Endothelial cell of umbilical vein (primary cell): ENCODE measurements around the gene EEIG1. TPM values are rescaled to one million over a fixed set of nuclear protein-coding genes. Genes with fewer than 3 reads are reported as not detected.

Experiments used
- BruUV-seq: library from RNA; stranded (reverse); fragments of 400-500 nt; replicated peaks from 2 replicates; lab custom pipeline; 2021; lab: Mats Ljungman, UMichigan
- CTCF ChIA-PET: fragments of 300-600, 350-600 bp; sonication (Branson Sonifier 250); formaldehyde crosslinking; loops from one replicate; lab custom pipeline; 2021; ENCODE audit warnings: antibody characterized with exemption, inconsistent platforms; lab: Charles Lee
- POLR2A ChIA-PET: fragments of 300-600, 350-600 bp; sonication (Branson Sonifier 250); formaldehyde crosslinking; loops from one replicate; lab custom pipeline; 2021; ENCODE audit warnings: antibody characterized with exemption, inconsistent platforms; lab: Charles Lee
- DNase-seq: peaks from one replicate; pipeline ENCODE4 v3.0.0-alpha.2; 2011; ENCODE audit warnings: low read depth, low spot score
- FAIRE-seq: peaks from 2 replicates; lab custom pipeline; 2011; peaks lifted over from hg19 to GRCh38; lab: Jason Lieb, UNC
- H2AFZ ChIP-seq: 2 replicates; pipeline ENCODE4 v1.6.0; 2012; ENCODE audit warnings: low read depth, low read length, control low read depth, inconsistent platforms
- H3K27ac ChIP-seq: 2 replicates; pipeline ENCODE4 v1.5.1; 2011; ENCODE audit warnings: low read depth, mild to moderate bottlenecking, control low read depth, low read length, moderate library complexity; ENCODE audit not compliant: insufficient read depth
- H3K27me3 ChIP-seq, 2 experiments: 2 replicates each; pipeline versions ENCODE4 v1.6.0 to v1.6.1; 2011; ENCODE audit warnings: low read length in 2 of 2, mixed read lengths in 1 of 2; ENCODE audit not compliant: control insufficient read depth in 2 of 2, insufficient read depth in 2 of 2
- H3K36me3 ChIP-seq, 2 experiments: 2 replicates in 1 of 2; 3 replicates in 1 of 2; pipeline ENCODE4 v1.5.1; 2011; ENCODE audit warnings: low read length in 2 of 2, mild to moderate bottlenecking in 1 of 2, moderate library complexity in 1 of 2; ENCODE audit not compliant: control insufficient read depth in 2 of 2, insufficient read depth in 2 of 2; ENCODE audit errors: extremely low read depth in 1 of 2
- H3K4me1 ChIP-seq: 3 replicates; pipeline ENCODE4 v1.5.1; 2011; ENCODE audit warnings: mild to moderate bottlenecking, low read length; ENCODE audit not compliant: control insufficient read depth, insufficient read depth; ENCODE audit errors: extremely low read depth
- H3K4me2 ChIP-seq: 2 replicates; pipeline ENCODE4 v1.6.1; 2011; ENCODE audit warnings: low read length, control low read depth, mixed read lengths; ENCODE audit not compliant: insufficient read depth
- H3K4me3 ChIP-seq, 3 experiments: fragments of 200-600 bp in 1 of 3; sonication (generic), shearing (Covaris generic) in 1 of 3; replicated peaks in 1 of 3; 2 replicates each; pipeline ENCODE4 v1.5.1; 2011 to 2016; ENCODE audit warnings: control low read depth in 3 of 3, low read length in 3 of 3, mild to moderate bottlenecking in 2 of 3, inconsistent platforms in 1 of 3, low read depth in 1 of 3, moderate library complexity in 1 of 3; ENCODE audit not compliant: insufficient read depth in 1 of 3
- H3K79me2 ChIP-seq: 2 replicates; pipeline ENCODE4 v1.6.0; 2012; ENCODE audit warnings: low read length, inconsistent platforms; ENCODE audit not compliant: control insufficient read depth, insufficient read depth
- H3K9ac ChIP-seq: replicated peaks from 2 replicates; pipeline ENCODE3; 2011; ENCODE audit warnings: low read length, control low read depth; ENCODE audit not compliant: insufficient read depth; ENCODE audit errors: extremely low read depth
- H3K9me1 ChIP-seq: replicated peaks from 3 replicates; pipeline ENCODE4 v1.6.0; 2011; ENCODE audit warnings: mild to moderate bottlenecking, low read length; ENCODE audit not compliant: control insufficient read depth, insufficient read depth; ENCODE audit errors: extremely low read depth
- H3K9me3 ChIP-seq: replicated peaks from 2 replicates; pipeline ENCODE4 v1.5.1; 2012; ENCODE audit warnings: low read length, inconsistent platforms; ENCODE audit not compliant: control insufficient read depth, insufficient read depth
- H4K20me1 ChIP-seq: replicated peaks from 2 replicates; pipeline ENCODE3; 2011; ENCODE audit warnings: mild to moderate bottlenecking, low read length; ENCODE audit not compliant: control insufficient read depth, insufficient read depth; ENCODE audit errors: extremely low read depth
- CTCF ChIP-seq, 2 donors: IDR thresholded peaks; 1 replicate in 1 of 2; 2 replicates in 1 of 2; pipeline ENCODE4 v1.5.1; 2011; ENCODE audit warnings: low read length in 2 of 2, mild to moderate bottlenecking in 2 of 2, moderate library complexity in 2 of 2, control low read depth in 1 of 2, inconsistent platforms in 1 of 2, low read depth in 1 of 2; ENCODE audit not compliant: insufficient read depth in 1 of 2; ENCODE audit errors: extremely low read depth in 1 of 2
- EZH2 ChIP-seq: IDR thresholded peaks from 2 replicates; pipeline ENCODE4 v1.6.1; 2012; ENCODE audit warnings: borderline replicate concordance, low read depth, mild to moderate bottlenecking, moderate library complexity, low read length, inconsistent platforms; ENCODE audit not compliant: severe bottlenecking
- FOS ChIP-seq: IDR thresholded peaks from 2 replicates; pipeline ENCODE4 v1.6.1; 2011; ENCODE audit warnings: mild to moderate bottlenecking, low read length, moderate library complexity, borderline replicate concordance; ENCODE audit not compliant: insufficient read depth
- GATA2 ChIP-seq: IDR thresholded peaks from 2 replicates; pipeline ENCODE4 v1.7.0; 2011; ENCODE audit warnings: low read depth, mild to moderate bottlenecking, moderate library complexity, mixed read lengths, low read length; ENCODE audit not compliant: insufficient read length, insufficient read depth
- JUN ChIP-seq: IDR thresholded peaks from 2 replicates; pipeline ENCODE4 v1.6.1; 2011; ENCODE audit warnings: borderline replicate concordance, low read depth; ENCODE audit not compliant: insufficient read length, insufficient read depth
- MAX ChIP-seq: IDR thresholded peaks from 2 replicates; pipeline ENCODE4 v1.6.1; 2011; ENCODE audit not compliant: insufficient read depth, insufficient read length
- MYC ChIP-seq: IDR thresholded peaks from one replicate; pipeline ENCODE4 v1.6.1; 2011; ENCODE audit warnings: mild to moderate bottlenecking, low read depth, low read length
- POLR2A ChIP-seq: IDR thresholded peaks from 2 replicates; pipeline ENCODE4 v1.6.1; 2012; ENCODE audit warnings: low read depth, mild to moderate bottlenecking, control low read depth, low read length
- POLR2AphosphoS5 ChIP-seq: IDR thresholded peaks from 2 replicates; pipeline ENCODE4 v1.6.1; 2012; ENCODE audit warnings: low read depth, mild to moderate bottlenecking, control low read depth, low read length, moderate library complexity; ENCODE audit not compliant: insufficient read depth
- dilution Hi-C: fragments of 300-500 bp; cut with MboI; formaldehyde crosslinking; loops from one replicate; pipeline ENCODE4 v1.15.0; 2019; ENCODE audit warnings: low sequenced_read_pairs; ENCODE audit not compliant: extremely low pct_ligation_motif_present
- intact Hi-C: fragments of 100-400 bp; cut with micrococcal nuclease; formaldehyde crosslinking; loops from one replicate; pipeline ENCODE4 v1.10.0; 2022
- polyA plus RNA-seq, 4 experiments: library from polyadenylated mRNA; depleted of rRNA in 3 of 4; stranded (reverse) in 3 of 4; unstranded in 1 of 4; fragments of >200 nt; gene quantifications; 2 replicates each; pipeline versions ENCODE4 v1.2.1 to v1.2.3, GENCODE V29; 2011 to 2012; ENCODE audit warnings: missing spikeins in 1 of 4
- total RNA-seq: library from RNA; stranded (reverse); gene quantifications from 2 replicates; pipeline ENCODE4 v1.2.3, GENCODE V29; 2021

EEIG1 gene
- total and polyA plus RNA-seq, 2 donors (not counting 3 experiments of a cell fraction or from before 2014, with no cell fraction given) = 8.4 to 19.0 TPM

GRCh38 chr9:127962278-127962677 is 18.5 kb downstream of the EEIG1 start:
- H3K9ac ChIP-seq = no peak overlapping the region
- ChIA-PET CTCF (interaction anchor here (1.0 to 1.8 kb wide), 3 partner anchors 10 to 20 kb away, joined by 4 read pairs; no protein-coding TSS in a partner anchor), POLR2A (no interaction called here)
- peaks cover 8% of the 10 kb centered on the region for H3K4me1 ChIP-seq
- no TSS peak for BruUV-seq
- no peaks in the 10 kb centered on the region for H3K79me2 ChIP-seq
- dilution Hi-C loops = no loop called here
- no peak for FAIRE-seq
- DNase-seq = no peak
- no peaks in the 10 kb centered on the region for H3K9me3 ChIP-seq
- H3K4me3 ChIP-seq = no peak overlapping the region
- intact Hi-C loops = no loop called here
- H3K9me1 ChIP-seq = no peaks in the 10 kb centered on the region
- TF ChIP-seq MYC (no peak), FOS (no peak), GATA2 (no peak), POLR2A (no peak), POLR2AphosphoS5 (no peak), MAX (no peak), CTCF (IDR thresholded peaks at IDR 0.05; ENCODE audit: extremely low read depth in 1 of 2, insufficient read depth in 1 of 2, low read depth in 1 of 2, low read length in 2 of 2) (no peak), JUN (no peak), EZH2 (no peak)
- no peak overlapping the region for H3K27ac ChIP-seq
- no peak overlapping the region for H3K4me2 ChIP-seq
- no peak overlapping the region for H2AFZ ChIP-seq
- no peaks in the 10 kb centered on the region for H3K27me3 ChIP-seq
- H3K36me3 ChIP-seq = no peaks in the 10 kb centered on the region
- H4K20me1 ChIP-seq = no peaks in the 10 kb centered on the region
